ENCODE data around the gene SLC22A24. TPM values are rescaled to one million over a fixed set of nuclear protein-coding genes. Genes with fewer than 3 reads are reported as not detected.

SLC22A24 gene, protein sequence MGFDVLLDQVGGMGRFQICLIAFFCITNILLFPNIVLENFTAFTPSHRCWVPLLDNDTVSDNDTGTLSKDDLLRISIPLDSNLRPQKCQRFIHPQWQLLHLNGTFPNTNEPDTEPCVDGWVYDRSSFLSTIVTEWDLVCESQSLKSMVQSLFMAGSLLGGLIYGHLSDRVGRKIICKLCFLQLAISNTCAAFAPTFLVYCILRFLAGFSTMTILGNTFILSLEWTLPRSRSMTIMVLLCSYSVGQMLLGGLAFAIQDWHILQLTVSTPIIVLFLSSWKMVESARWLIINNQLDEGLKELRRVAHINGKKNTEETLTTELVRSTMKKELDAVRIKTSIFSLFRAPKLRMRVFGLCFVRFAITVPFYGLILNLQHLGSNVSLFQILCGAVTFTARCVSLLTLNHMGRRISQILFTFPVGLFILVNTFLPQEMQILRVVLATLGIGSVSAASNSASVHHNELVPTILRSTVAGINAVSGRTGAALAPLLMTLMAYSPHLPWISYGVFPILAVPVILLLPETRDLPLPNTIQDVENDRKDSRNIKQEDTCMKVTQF
- not detected in 5 replicates for total RNA-seq (2022; extraction: Qiagen RNA extraction)

DNA sequence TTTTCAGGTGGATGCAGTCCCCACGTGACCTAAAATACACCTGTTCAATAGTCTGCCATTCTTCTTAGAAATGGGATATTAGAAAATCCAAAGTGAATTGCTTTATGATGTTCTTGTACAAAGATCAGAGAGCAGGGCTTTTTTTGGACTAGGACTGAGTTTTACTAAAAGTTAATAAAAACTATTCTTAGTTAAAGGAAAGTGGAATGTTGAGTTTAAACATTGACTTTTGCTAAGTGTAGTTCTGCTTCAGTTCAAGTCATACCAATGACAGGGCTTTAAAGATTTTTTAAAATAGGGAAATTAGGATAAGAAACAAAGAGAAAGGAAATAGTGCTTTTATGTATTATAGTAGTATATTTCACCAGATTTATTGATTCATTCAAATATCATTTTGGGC, at the start of gene SLC22A24:
Gene SLC22A24, minus strand, starts transcription at position 101 of the 400 bp plus-strand sequence. CDS start 442 bp downstream, outside the sequence.

Other genes starting within 250 kb of the SLC22A24 start
- gene CHRM1, start 222.9 kb downstream of the SLC22A24 start, total RNA-seq (2022; extraction: Qiagen RNA extraction), result 0.02 to 0.16 TPM (median 0.03 TPM) in 4 of 5 replicates, not detected in the other
- not detected in 5 replicates for gene SLC22A6, start 159.3 kb downstream of the SLC22A24 start, total RNA-seq (2022; extraction: Qiagen RNA extraction)
- gene SLC22A8, start 128.4 kb downstream of the SLC22A24 start, total RNA-seq (2022; extraction: Qiagen RNA extraction), result not detected in 5 replicates
- gene SLC22A25, start 99.4 kb upstream of the SLC22A24 start, total RNA-seq (2022; extraction: Qiagen RNA extraction), result not detected in 5 replicates
- not detected in 5 replicates for gene SLC22A9, start 225.6 kb upstream of the SLC22A24 start, total RNA-seq (2022; extraction: Qiagen RNA extraction)

All from A549 treated with CORT108297 at 1 μM for 4 hours (cell line).